Stimulated activated CD8-positive, alpha-beta memory T cell treated with anti-CD3 and anti-CD28 coated beads, Interleukin-15, amount 100 ng/mL, for 24 hours (primary cell): ENCODE results near the gene GRIN2C.

ENCODE experiments used
- DNase-seq: peaks from one replicate; pipeline ENCODE4 v3.0.0-alpha.2; 2020; ENCODE audit warnings: low read depth

GRIN2C gene

GRCh38 chr17:74846621-74847020 is 13.1 kb downstream of the GRIN2C start:
- no peak for DNase-seq

GRCh38 chr17:74843352-74843627 is 16.4 kb downstream of the GRIN2C start:
- DNase-seq: no peak

GRCh38 chr17:74842599-74843351 is 16.9 kb downstream of the GRIN2C start:
- no peak for DNase-seq

- DNase-seq: no peak
Measured at GRCh38 chr17:74842146-74842598, 17.5 kb downstream of the GRIN2C start.

GRCh38 chr17:74840989-74841666 is 18.6 kb downstream of the GRIN2C start:
- no peak for DNase-seq

- DNase-seq: no peak
Measured at GRCh38 chr17:74839990-74840852, 19.5 kb downstream of the GRIN2C start.

GRCh38 chr17:74838274-74838673 is 21.4 kb downstream of the GRIN2C start:
- DNase-seq: no peak

GRCh38 chr17:74836691-74837467 is 22.8 kb downstream of the GRIN2C start:
- DNase-seq: no peak

GRCh38 chr17:74836191-74836590 is 23.5 kb downstream of the GRIN2C start:
- DNase-seq: no peak

- no peak for DNase-seq
Measured at GRCh38 chr17:74833501-74834377, 25.9 kb downstream of the GRIN2C start.

- DNase-seq: no peak
Measured at GRCh38 chr17:74832421-74832820, 27.3 kb downstream of the GRIN2C start.

- no peak for DNase-seq
Measured at GRCh38 chr17:74831444-74832146, 28.1 kb downstream of the GRIN2C start.

- DNase-seq: no peak
Measured at GRCh38 chr17:74830861-74831260, 28.8 kb downstream of the GRIN2C start.

GRCh38 chr17:74827800-74828199 is 31.9 kb downstream of the GRIN2C start:
- no peak for DNase-seq

- no peak for DNase-seq
Measured at GRCh38 chr17:74825952-74826719, 33.5 kb downstream of the GRIN2C start.

- DNase-seq: no peak
Measured at GRCh38 chr17:74824961-74825627, 34.6 kb downstream of the GRIN2C start.

GRCh38 chr17:74822939-74823367 is 36.7 kb downstream of the GRIN2C start:
- no peak for DNase-seq

GRCh38 chr17:74822335-74822938 is 37.2 kb downstream of the GRIN2C start:
- no peak for DNase-seq
